Thyroid gland (tissue), 4 donors: ENCODE data around the gene RBM19. TPM values are rescaled to one million over a fixed set of nuclear protein-coding genes. Genes with fewer than 3 reads are reported as not detected.

Experiments used
- DNase-seq, 2 donors: peaks; one replicate each; pipeline ENCODE4 v3.0.0-alpha.2; 2019
- H3K27ac ChIP-seq, 3 donors: fragments of 200-600 bp; sonication (generic); 1 replicate in 2 of 3; 2 replicates in 1 of 3; pipeline ENCODE4 v1.5.1; 2016 to 2019; ENCODE audit warnings: mild to moderate bottlenecking in 1 of 3, moderate library complexity in 1 of 3
- H3K27me3 ChIP-seq: fragments of 200-600 bp; sonication (generic); one replicate; pipeline ENCODE4 v1.5.1; 2019
- H3K36me3 ChIP-seq, 2 donors: fragments of 200-600 bp; sonication (generic); one replicate each; pipeline ENCODE4 v1.5.1; 2016 to 2019
- H3K4me1 ChIP-seq, 2 donors: fragments of 200-600 bp; sonication (generic); one replicate each; pipeline ENCODE4 v1.5.1; 2017 to 2019
- H3K4me3 ChIP-seq, 3 donors: fragments of 200-600 bp; sonication (generic); replicated peaks in 1 of 3; 1 replicate in 2 of 3; 2 replicates in 1 of 3; pipeline ENCODE4 v1.5.1; 2016; ENCODE audit warnings: mild to moderate bottlenecking in 1 of 3
- H3K9me3 ChIP-seq: fragments of 200-600 bp; sonication (generic); one replicate; pipeline ENCODE4 v1.5.1; 2017
- POLR2A ChIP-seq, 2 donors: fragments of 450-650 bp; IDR thresholded peaks; one replicate each; pipeline ENCODE4 v1.6.1; 2017; ENCODE audit warnings: antibody characterized with exemption in 2 of 2, mild to moderate bottlenecking in 2 of 2, moderate library complexity in 1 of 2
- WGBS, 2 donors: methylation state at CpG; one replicate each; pipeline ENCODE4 v1.1.5; 2017; 5-methylcytosine and 5-hydroxymethylcytosine counted together
- intact Hi-C: fragments of 100-400 bp; cut with DNase I; formaldehyde crosslinking; loops from one replicate; pipeline ENCODE4 v1.15.1; 2023
- total RNA-seq, 4 donors: library from RNA; depleted of rRNA; stranded (reverse); fragments of >200 nt; gene quantifications; one replicate each; pipeline ENCODE4 v1.2.3, GENCODE V29; 2016
- TF ChIP-seq, protein P1 (sequence below), 6 experiments: fragments of 200-600 bp in 3 of 6; fragments of 450-650 bp in 3 of 6; sonication (generic) in 3 of 6; IDR thresholded peaks; one replicate each; pipeline ENCODE4 v1.5.1; 2016 to 2019; ENCODE audit warnings: antibody characterized with exemption in 6 of 6, mild to moderate bottlenecking in 2 of 6, inconsistent platforms in 1 of 6, moderate library complexity in 1 of 6

The RBM19 gene
- total RNA-seq, 4 donors from 2014 or later = 27.3 to 40.6 (median 36.1) TPM

DNA sequence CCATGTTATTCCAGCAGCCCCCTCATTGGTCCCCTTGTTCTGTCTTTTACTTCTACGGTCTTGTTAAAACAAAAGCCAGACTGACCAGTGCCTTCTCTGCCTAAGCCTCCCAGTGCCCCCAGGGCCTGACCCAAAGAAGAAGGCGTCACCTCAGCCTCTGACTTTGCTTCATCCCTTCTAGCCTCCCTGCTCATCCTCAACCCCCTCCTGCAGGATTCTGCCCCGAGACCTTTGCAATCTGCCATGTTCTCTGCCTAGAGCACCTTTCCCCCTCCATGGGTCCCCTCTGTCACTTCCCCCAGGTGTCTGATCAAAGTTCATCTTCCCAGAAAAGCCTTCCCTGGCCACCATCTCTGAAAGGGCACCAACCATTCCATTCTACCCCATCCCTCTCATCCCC lies 7.9 kb upstream of the RBM19 start:
- no peak overlapping the region for H3K27ac ChIP-seq
- TF ChIP-seq POLR2A (IDR thresholded peaks at IDR 0.05) = no peak
- TF ChIP-seq, protein P1, sequence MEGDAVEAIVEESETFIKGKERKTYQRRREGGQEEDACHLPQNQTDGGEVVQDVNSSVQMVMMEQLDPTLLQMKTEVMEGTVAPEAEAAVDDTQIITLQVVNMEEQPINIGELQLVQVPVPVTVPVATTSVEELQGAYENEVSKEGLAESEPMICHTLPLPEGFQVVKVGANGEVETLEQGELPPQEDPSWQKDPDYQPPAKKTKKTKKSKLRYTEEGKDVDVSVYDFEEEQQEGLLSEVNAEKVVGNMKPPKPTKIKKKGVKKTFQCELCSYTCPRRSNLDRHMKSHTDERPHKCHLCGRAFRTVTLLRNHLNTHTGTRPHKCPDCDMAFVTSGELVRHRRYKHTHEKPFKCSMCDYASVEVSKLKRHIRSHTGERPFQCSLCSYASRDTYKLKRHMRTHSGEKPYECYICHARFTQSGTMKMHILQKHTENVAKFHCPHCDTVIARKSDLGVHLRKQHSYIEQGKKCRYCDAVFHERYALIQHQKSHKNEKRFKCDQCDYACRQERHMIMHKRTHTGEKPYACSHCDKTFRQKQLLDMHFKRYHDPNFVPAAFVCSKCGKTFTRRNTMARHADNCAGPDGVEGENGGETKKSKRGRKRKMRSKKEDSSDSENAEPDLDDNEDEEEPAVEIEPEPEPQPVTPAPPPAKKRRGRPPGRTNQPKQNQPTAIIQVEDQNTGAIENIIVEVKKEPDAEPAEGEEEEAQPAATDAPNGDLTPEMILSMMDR (IDR thresholded peaks at IDR 0.05) = no peak
- intact Hi-C loops = no loop called here
- no peaks in the 10 kb centered on the region for H3K4me1 ChIP-seq
- no peak overlapping the region for H3K4me3 ChIP-seq
- DNase-seq = no peak
- H3K36me3 ChIP-seq = no peaks in the 10 kb centered on the region
- WGBS, 2 donors = 71 to 72% methylated on average over 3 of the region's 3 CpGs
- H3K9me3 ChIP-seq = no peaks in the 10 kb centered on the region
- H3K27me3 ChIP-seq = no peaks in the 10 kb centered on the region

DNA sequence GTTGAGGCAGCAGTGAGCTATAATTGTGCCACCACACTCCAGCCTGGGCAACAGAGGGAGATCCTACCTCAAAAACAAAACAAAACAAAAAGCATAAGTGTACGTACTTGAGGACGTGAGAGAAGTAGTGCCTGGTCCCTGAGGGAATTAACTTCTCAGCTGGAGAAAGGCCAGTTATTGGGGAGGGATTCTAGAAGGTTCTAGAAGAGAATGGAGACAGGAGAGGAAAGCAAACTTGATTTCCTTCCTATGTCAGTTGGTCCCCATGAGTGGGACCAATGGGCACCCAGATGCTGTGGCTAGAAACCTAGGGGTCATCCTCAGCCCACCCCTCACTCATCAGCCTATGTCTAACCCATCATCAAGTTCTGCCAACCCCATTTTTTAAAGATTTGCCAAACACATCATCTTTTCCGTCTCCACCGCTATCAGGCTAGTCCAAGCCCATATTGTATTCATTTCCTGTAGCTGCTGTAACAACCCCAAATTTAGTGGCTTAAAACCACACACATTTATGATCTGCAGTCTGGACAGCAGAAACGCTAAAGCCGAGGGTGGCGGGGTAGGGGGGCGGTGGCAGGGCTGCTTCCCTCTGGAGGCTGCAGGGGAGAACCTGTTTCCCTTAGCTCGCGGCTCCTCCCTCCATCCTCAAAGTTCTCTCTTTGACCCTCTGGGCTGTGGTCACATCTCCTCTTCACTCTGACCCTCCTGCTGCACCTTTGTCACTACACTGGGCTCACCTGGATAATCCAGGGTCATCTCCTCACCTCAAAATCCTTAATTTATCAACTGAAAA lies 7.2 kb upstream of the RBM19 start:
- intact Hi-C loops = no loop called here
- no peaks in the 10 kb centered on the region for H3K27me3 ChIP-seq

DNA sequence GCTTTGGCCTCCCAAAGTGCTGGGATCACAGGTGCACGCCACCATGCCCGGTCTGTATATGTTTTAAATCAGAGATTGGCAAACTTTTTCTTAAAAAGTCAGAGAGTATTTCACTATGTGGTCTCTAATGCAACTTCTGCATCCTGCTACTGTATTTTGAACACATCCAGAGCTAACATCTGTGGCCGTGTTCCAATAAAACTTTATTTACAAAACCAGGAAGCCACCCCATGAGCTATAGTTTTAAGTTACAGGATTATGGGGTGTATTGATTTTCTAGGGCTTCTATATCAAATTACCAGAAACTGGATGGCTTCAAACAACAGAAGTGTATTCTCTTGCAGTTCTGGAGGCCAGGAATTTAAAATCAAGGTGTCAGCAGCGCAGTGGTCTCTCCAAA lies 5.3 kb upstream of the RBM19 start:
- Histone ChIP-seq H3K4me3 (no peak overlapping the region), H3K27ac (no peak overlapping the region), H3K27me3 (no peaks in the 10 kb centered on the region), H3K4me1 (peaks cover 5 to 8% of the 10 kb centered on the region in 2 donors), H3K36me3 (no peaks in the 10 kb centered on the region), H3K9me3 (no peaks in the 10 kb centered on the region)
- intact Hi-C loops = no loop called here
- TF ChIP-seq POLR2A (IDR thresholded peaks at IDR 0.05) = no peak
- TF ChIP-seq, protein P1 (IDR thresholded peaks at IDR 0.05) = no peak
- DNase-seq = no peak
- 86 to 92% methylated on average over 4 of the region's 4 CpGs for WGBS, 2 donors

More for the DNA sequence above, 7.2 kb upstream of the RBM19 start:
- Histone ChIP-seq H3K36me3 (no peaks in the 10 kb centered on the region), H3K4me1 (no peaks in the 10 kb centered on the region), H3K4me3 (no peak overlapping the region), H3K27ac (no peak overlapping the region), H3K9me3 (no peaks in the 10 kb centered on the region)
- TF ChIP-seq, protein P1 (IDR thresholded peaks at IDR 0.05) = no peak
- TF ChIP-seq POLR2A (IDR thresholded peaks at IDR 0.05) = no peak
- whole genome bisulfite sequencing, 2 donors = 66 to 74% methylated on average over 10 of the region's 10 CpGs
- no peak for DNase-seq

DNA sequence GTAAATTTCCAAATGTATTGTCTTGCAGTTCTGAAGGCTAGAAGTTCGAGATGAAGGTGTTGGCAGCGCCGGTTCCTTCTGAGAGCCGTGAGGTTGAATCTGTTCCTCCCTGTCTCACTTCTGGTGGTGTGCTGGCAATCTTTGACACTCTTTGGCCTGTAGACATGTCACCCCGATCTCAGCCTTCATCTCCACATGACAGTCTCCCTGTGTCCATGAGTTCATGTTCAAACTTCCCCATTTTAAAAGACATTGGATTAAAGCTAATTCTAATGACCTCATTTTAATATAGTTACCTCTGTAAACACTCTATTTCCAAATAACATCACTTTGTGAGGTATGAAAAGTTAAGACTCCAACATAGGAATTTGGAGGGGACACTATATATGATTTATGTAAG lies 4.1 kb upstream of the RBM19 start:
- Histone ChIP-seq H3K27ac (no peak overlapping the region), H3K4me3 (no peak overlapping the region), H3K27me3 (no peaks in the 10 kb centered on the region), H3K9me3 (no peaks in the 10 kb centered on the region), H3K36me3 (no peaks in the 10 kb centered on the region), H3K4me1 (peaks cover 9 to 12% of the 10 kb centered on the region in 2 donors)
- DNase-seq = no peak
- 79 to 88% methylated on average over 5 of the region's 5 CpGs for WGBS, 2 donors
- no peak for TF ChIP-seq POLR2A (IDR thresholded peaks at IDR 0.05)
- intact Hi-C loops = no loop called here

DNA sequence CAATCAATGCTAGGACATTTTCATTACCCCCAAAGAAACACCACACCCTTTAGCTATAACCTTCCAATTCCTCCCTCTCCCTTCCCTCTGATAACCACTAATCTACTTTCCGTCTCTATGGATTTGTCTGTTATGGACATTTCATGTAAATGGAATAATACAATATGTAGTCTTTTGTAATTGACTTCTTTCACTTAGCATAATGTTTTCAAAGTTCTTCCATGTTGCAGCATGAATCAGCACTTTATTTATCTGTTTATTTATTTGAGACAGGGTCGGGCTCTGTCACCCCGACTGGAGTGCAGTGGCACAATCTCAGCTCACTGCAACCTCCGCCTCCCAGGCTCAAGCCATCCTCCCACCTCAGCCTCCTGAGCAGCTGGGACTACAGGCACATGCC lies 1.2 kb upstream of the RBM19 start:
- 96% methylated on average over 4 of the region's 4 CpGs for WGBS, 2 donors
- no peak overlapping the region for H3K27ac ChIP-seq
- H3K4me3 ChIP-seq = no peak overlapping the region
- TF ChIP-seq, protein P1 (IDR thresholded peaks at IDR 0.05) = no peak
- TF ChIP-seq POLR2A (IDR thresholded peaks at IDR 0.05) = no peak
- peaks cover 9 to 16% of the 10 kb centered on the region in 2 donors for H3K4me1 ChIP-seq
- no peaks in the 10 kb centered on the region for H3K27me3 ChIP-seq
- H3K9me3 ChIP-seq = no peaks in the 10 kb centered on the region
- intact Hi-C loops = no loop called here
- no peak for DNase-seq
- peaks cover 0 to under 1% of the 10 kb centered on the region in 2 donors for H3K36me3 ChIP-seq
